ENCODE measurements around the gene ST7. TPM values are rescaled to one million over a fixed set of nuclear protein-coding genes. Genes with fewer than 3 reads are reported as not detected.
A peak's percentile ranks its signal among the peaks of the same experiment; 100 is the strongest.

Gene ST7
- total and polyA plus RNA-seq, 2 donors from 2014 or later: 21.5 to 29.8 TPM

- FAIRE-seq (no peak), DNase-seq (no peak)
- H3K27me3 ChIP-seq (ENCODE audit: control insufficient read depth, insufficient read depth, low read length): no peaks in the 10 kb centered on the region
- TF ChIP-seq, protein P1, sequence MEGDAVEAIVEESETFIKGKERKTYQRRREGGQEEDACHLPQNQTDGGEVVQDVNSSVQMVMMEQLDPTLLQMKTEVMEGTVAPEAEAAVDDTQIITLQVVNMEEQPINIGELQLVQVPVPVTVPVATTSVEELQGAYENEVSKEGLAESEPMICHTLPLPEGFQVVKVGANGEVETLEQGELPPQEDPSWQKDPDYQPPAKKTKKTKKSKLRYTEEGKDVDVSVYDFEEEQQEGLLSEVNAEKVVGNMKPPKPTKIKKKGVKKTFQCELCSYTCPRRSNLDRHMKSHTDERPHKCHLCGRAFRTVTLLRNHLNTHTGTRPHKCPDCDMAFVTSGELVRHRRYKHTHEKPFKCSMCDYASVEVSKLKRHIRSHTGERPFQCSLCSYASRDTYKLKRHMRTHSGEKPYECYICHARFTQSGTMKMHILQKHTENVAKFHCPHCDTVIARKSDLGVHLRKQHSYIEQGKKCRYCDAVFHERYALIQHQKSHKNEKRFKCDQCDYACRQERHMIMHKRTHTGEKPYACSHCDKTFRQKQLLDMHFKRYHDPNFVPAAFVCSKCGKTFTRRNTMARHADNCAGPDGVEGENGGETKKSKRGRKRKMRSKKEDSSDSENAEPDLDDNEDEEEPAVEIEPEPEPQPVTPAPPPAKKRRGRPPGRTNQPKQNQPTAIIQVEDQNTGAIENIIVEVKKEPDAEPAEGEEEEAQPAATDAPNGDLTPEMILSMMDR (IDR thresholded peaks at IDR 0.05; ENCODE audit: borderline replicate concordance, extremely low read depth, insufficient read depth): no peak
- H3K4me1 ChIP-seq (ENCODE audit: control insufficient read depth in 2 of 3, insufficient read depth in 2 of 3, low read depth in 1 of 3, low read length in 3 of 3): no peaks in the 10 kb centered on the region
- no peak overlapping the region for H3K4me3 ChIP-seq (ENCODE audit: low read length in 3 of 3)
- intact Hi-C loops (cut with DNase I): no loop called here
- no peak overlapping the region for H3K9ac ChIP-seq (ENCODE audit: low read length in 3 of 3)
- H3K27ac ChIP-seq (ENCODE audit: low read depth in 2 of 2, low read length in 2 of 2): no peak overlapping the region
- H3K9me3 ChIP-seq (ENCODE audit: control insufficient read depth in 2 of 3, insufficient read depth in 1 of 3, low read length in 3 of 3): no peaks in the 10 kb centered on the region
- H3K36me3 ChIP-seq (ENCODE audit: control insufficient read depth in 2 of 3, insufficient read depth in 3 of 3, low read length in 3 of 3): no peaks in the 10 kb centered on the region
Observed at GRCh38 chr7:117271566-117271965, 318.3 kb downstream of the ST7 start.

DNA sequence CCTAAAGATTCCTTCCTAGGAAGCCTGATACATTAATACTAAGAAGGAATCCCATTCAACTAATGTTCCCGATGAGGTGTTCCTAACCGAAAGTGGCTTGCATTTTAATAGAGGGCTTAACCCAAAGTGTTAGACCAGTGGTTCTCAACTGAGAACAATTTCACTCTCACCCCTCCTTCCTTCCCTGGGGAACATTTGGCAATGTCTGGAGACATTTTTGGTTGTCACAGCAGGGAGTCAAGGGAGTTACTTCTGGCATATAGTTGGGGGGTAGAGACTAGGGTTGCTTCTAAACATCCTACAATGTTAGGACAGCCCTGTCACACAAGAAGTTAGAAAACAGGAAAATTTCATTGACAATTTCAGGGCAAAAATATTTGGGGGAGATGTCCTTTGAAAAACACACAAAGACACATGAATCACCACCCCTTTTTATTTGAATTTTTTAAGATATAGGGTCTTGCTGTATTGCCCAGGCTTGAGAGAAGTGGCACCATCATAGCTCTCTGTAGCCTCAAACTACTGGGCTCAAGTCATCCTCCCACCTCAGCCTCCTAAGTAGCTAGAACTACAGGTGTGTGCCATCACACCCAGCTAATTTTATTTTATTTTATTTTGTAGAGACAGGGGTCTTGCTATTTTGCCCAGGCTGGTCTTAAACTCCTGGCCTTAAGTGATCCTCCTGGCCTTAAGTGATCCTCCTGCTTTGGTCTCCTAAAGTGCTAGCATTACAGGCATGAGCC lies 318.9 kb downstream of the ST7 start:
- H3K36me3 ChIP-seq (ENCODE audit: control insufficient read depth in 2 of 3, insufficient read depth in 3 of 3, low read length in 3 of 3): no peaks in the 10 kb centered on the region
- H3K4me1 ChIP-seq (ENCODE audit: control insufficient read depth in 2 of 3, insufficient read depth in 2 of 3, low read depth in 1 of 3, low read length in 3 of 3): no peaks in the 10 kb centered on the region
- TF ChIP-seq, protein P1 (IDR thresholded peaks at IDR 0.05; ENCODE audit: borderline replicate concordance, extremely low read depth, insufficient read depth): no peak
- no peaks in the 10 kb centered on the region for H3K27me3 ChIP-seq (ENCODE audit: control insufficient read depth, insufficient read depth, low read length)
- no peaks in the 10 kb centered on the region for H3K9me3 ChIP-seq (ENCODE audit: control insufficient read depth in 2 of 3, insufficient read depth in 1 of 3, low read length in 3 of 3)
- DNase-seq (no peak), FAIRE-seq (no peak)
- intact Hi-C loops (cut with DNase I): no loop called here
- no peak overlapping the region for H3K4me3 ChIP-seq (ENCODE audit: low read length in 3 of 3)
- no peak overlapping the region for H3K27ac ChIP-seq (ENCODE audit: low read depth in 2 of 2, low read length in 2 of 2)
- no peak overlapping the region for H3K9ac ChIP-seq (ENCODE audit: low read length in 3 of 3)

GRCh38 chr7:117273325-117273724 lies 320.0 kb downstream of the ST7 start:
- Histone ChIP-seq H3K27ac (ENCODE audit: low read depth in 2 of 2, low read length in 2 of 2) (no peak overlapping the region), H3K4me1 (ENCODE audit: control insufficient read depth in 2 of 3, insufficient read depth in 2 of 3, low read depth in 1 of 3, low read length in 3 of 3) (no peaks in the 10 kb centered on the region), H3K9me3 (ENCODE audit: control insufficient read depth in 2 of 3, insufficient read depth in 1 of 3, low read length in 3 of 3) (no peaks in the 10 kb centered on the region), H3K4me3 (ENCODE audit: low read length in 3 of 3) (no peak overlapping the region), H3K9ac (ENCODE audit: low read length in 3 of 3) (no peak overlapping the region), H3K36me3 (ENCODE audit: control insufficient read depth in 2 of 3, insufficient read depth in 3 of 3, low read length in 3 of 3) (no peaks in the 10 kb centered on the region), H3K27me3 (ENCODE audit: control insufficient read depth, insufficient read depth, low read length) (no peaks in the 10 kb centered on the region)
- DNase-seq: peak in 2 of 5 donors; percentile 24 to 26
- FAIRE-seq: no peak
- intact Hi-C loops (cut with DNase I): no loop called here
- TF ChIP-seq, protein P1 (IDR thresholded peaks at IDR 0.05; ENCODE audit: borderline replicate concordance, extremely low read depth, insufficient read depth): no peak

Data from kidney (tissue), 14 donors.